Lower lobe of right lung (tissue), 2 donors: ENCODE results near the gene CLPTM1. TPM values are rescaled to one million over a fixed set of nuclear protein-coding genes. Genes with fewer than 3 reads are reported as not detected.
"Not testable (repeated sequence)": the region's sequence is repeated elsewhere in the genome, so short reads cannot be mapped to it uniquely, and the experiment has no call there.

ENCODE experiments used
- ATAC-seq, 2 donors: fragments of 200-7000 bp; cut with Tn5 transposase; one replicate each; pipeline ENCODE4 v1.9.1; 2020 to 2022; ENCODE audit warnings: mild to moderate bottlenecking in 2 of 2, moderate library complexity in 2 of 2
- DNase-seq: peaks from one replicate; pipeline ENCODE4 v3.0.0-alpha.2; 2020
- H3K27ac ChIP-seq: fragments of 200-600 bp; one replicate; pipeline ENCODE4 v1.8.0; 2022
- H3K27me3 ChIP-seq: fragments of 200-600 bp; one replicate; pipeline ENCODE4 v1.8.0; 2022; ENCODE audit warnings: low read depth
- H3K36me3 ChIP-seq: fragments of 200-600 bp; one replicate; pipeline ENCODE4 v1.8.0; 2022; ENCODE audit warnings: mild to moderate bottlenecking
- H3K4me1 ChIP-seq: fragments of 200-600 bp; one replicate; pipeline ENCODE4 v1.8.0; 2022
- H3K4me3 ChIP-seq: fragments of 200-600 bp; one replicate; pipeline ENCODE4 v1.8.0; 2022; ENCODE audit warnings: mild to moderate bottlenecking
- H3K9me3 ChIP-seq: fragments of 200-600 bp; one replicate; pipeline ENCODE4 v1.8.0; 2022
- CTCF ChIP-seq: fragments of 200-600 bp; IDR thresholded peaks from one replicate; pipeline ENCODE4 v1.8.0; 2022; ENCODE audit warnings: antibody characterized with exemption, mild to moderate bottlenecking
- intact Hi-C: fragments of 100-400 bp; cut with DNase I; formaldehyde crosslinking; loops from one replicate; pipeline ENCODE4 v1.11.0; 2022
- total RNA-seq: library from RNA; stranded (reverse); fragmentation: NEBNext Ultra II Directional; extraction: Animal tissue kit (Norgen Biotek cat#: 25700); gene quantifications from one replicate; pipeline ENCODE4 v1.2.1, GENCODE V29; 2021
- donor health status: DM: no; HTN: yes; CAD: no; lungs with severe emphysema.

The CLPTM1 gene
- total RNA-seq, 1 donor from 2014 or later = 104 TPM

DNA sequence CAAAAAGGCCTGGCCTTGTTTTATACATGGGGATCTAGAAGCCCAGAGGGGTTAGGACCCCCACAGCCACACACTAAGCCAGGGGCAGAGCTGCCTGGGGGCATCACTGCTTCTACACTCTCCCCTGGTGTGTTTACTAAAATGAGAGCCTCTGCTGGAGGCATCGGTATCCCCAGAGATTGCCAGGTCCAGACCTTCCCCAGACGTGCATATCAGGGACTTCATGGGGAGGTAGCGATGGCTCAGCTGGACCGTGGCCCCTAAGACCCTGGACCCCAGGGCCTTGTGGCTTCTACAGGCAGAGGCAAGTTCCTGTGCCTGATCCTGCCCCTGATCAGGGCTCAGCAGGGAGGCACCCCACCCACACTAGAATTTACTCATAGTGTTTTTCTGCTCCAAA, 13.5 kb downstream of the CLPTM1 start:
- no peak for DNase-seq
- Histone ChIP-seq H3K27ac (no peak overlapping the region), H3K4me1 (no peaks in the 10 kb centered on the region), H3K9me3 (no peaks in the 10 kb centered on the region), H3K36me3 (peaks cover 75% of the 10 kb centered on the region), H3K4me3 (no peak overlapping the region), H3K27me3 (no peaks in the 10 kb centered on the region)
- no peak for ATAC-seq
- TF ChIP-seq CTCF = no peak
- intact Hi-C loops = no loop called here

- Histone ChIP-seq H3K4me1 (no peaks in the 10 kb centered on the region), H3K27me3 (no peaks in the 10 kb centered on the region), H3K36me3 (peaks cover 75% of the 10 kb centered on the region), H3K4me3 (no peak overlapping the region), H3K9me3 (no peaks in the 10 kb centered on the region), H3K27ac (no peak overlapping the region)
- DNase-seq = no peak
- intact Hi-C loops = no loop called here
- TF ChIP-seq CTCF = no peak
- no peak for ATAC-seq
Measured at GRCh38 chr19:44969437-44969836, 14.3 kb downstream of the CLPTM1 start.

GRCh38 chr19:44971451-44971850, 16.3 kb downstream of the CLPTM1 start:
- H3K27me3 ChIP-seq, H3K4me1 ChIP-seq, intact Hi-C loops, H3K27ac ChIP-seq, ATAC-seq, H3K9me3 ChIP-seq, DNase-seq, H3K4me3 ChIP-seq: not testable (repeated sequence)
- peaks cover 75% of the 10 kb centered on the region for H3K36me3 ChIP-seq

DNA sequence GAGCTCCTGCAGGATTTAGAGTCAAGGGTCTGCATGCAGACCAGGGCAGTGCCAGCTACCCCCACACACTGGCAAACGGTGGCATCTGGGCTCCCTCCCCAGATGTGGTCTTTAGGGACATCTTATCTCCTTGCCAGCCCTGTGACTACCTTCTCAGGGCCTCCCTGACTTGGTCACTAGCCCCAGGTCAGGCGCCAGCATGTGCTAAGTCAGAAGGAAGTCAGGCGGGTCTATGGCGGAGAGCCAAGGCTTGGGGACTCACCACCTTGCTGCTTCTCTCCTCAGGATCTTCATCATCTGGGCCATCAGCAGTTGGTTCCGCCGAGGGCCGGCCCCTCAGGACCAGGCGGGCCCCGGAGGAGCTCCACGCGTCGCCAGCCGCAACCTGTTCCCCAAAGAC, 17.6 kb downstream of the CLPTM1 start:
- no peaks in the 10 kb centered on the region for H3K27me3 ChIP-seq
- no peak overlapping the region for H3K4me3 ChIP-seq
- DNase-seq = no peak
- H3K27ac ChIP-seq = no peak overlapping the region
- no peaks in the 10 kb centered on the region for H3K9me3 ChIP-seq
- H3K4me1 ChIP-seq = no peaks in the 10 kb centered on the region
- intact Hi-C loops = no loop called here
- peaks cover 75% of the 10 kb centered on the region for H3K36me3 ChIP-seq
- ATAC-seq = no peak
- no peak for TF ChIP-seq CTCF

DNA sequence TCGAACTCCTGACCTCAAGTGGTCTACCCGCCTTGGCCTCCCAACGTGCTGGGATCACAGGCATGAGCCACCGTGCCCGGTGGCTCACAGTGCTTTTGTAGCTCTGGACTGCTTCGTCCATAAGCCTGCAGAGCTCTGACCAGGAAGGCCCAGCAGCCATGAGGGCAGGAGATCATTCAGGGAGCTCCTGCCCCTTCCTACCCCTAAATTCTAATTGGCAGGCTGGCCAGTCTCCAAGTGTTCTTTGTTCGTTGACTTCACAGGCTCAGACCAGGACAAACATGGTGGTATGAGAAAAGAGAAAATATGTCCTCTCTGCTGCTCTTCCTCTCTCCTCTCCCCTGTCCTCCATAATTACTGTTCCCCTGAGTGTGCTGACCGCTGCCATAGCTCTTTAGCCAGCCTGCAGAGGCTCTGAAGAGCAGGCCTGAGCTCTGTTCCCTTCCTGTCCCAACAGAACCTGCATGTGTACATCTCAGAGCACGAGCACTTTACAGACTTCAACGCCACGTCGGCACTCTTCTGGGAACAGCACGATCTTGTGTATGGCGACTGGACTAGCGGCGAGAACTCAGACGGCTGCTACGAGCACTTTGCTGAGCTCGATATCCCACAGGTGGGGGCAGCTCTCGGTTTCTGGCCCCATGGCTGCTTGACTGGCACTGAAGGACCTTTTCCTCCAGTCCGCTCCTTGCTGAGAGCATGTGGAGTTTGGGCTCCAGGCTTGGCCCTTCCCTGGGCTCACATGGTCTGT, 19.0 kb downstream of the CLPTM1 start:
- TF ChIP-seq CTCF = no peak
- H3K4me1 ChIP-seq = no peaks in the 10 kb centered on the region
- intact Hi-C loops = no loop called here
- H3K4me3 ChIP-seq = no peak overlapping the region
- H3K36me3 ChIP-seq = peaks cover 75% of the 10 kb centered on the region
- H3K27ac ChIP-seq = no peak overlapping the region
- no peaks in the 10 kb centered on the region for H3K27me3 ChIP-seq
- no peak for ATAC-seq
- no peaks in the 10 kb centered on the region for H3K9me3 ChIP-seq
- DNase-seq = no peak

- Histone ChIP-seq H3K4me3 (no peak overlapping the region), H3K36me3 (peaks cover 79% of the 10 kb centered on the region), H3K27me3 (no peaks in the 10 kb centered on the region), H3K27ac (no peak overlapping the region), H3K4me1 (no peaks in the 10 kb centered on the region), H3K9me3 (no peaks in the 10 kb centered on the region)
- no peak for TF ChIP-seq CTCF
- no peak for DNase-seq
- ATAC-seq = no peak
- intact Hi-C loops = no loop called here
Measured at GRCh38 chr19:44974857-44975256, 19.7 kb downstream of the CLPTM1 start.
